Stimulated activated naive CD4-positive, alpha-beta T cell treated with Interleukin-2 at 50 U/mL for 16 hours (primary cell): ENCODE measurements around the gene EPRS1.
"Not testable (repeated sequence)": the region's sequence is repeated elsewhere in the genome, so short reads cannot be mapped to it uniquely, and the experiment has no call there.

ENCODE experiments used
- DNase-seq: peaks from one replicate; lab custom pipeline; 2025; lab: John Stamatoyannopoulos, UW

Gene EPRS1

GRCh38 chr1:220038640-220039039, 7.7 kb downstream of the EPRS1 start:
- no peak for DNase-seq

GRCh38 chr1:220037810-220038209, 8.5 kb downstream of the EPRS1 start:
- not testable (repeated sequence) for DNase-seq

- DNase-seq, result no peak
Measured at GRCh38 chr1:220032911-220033310, 13.4 kb downstream of the EPRS1 start.

GRCh38 chr1:220031287-220031686, 15.0 kb downstream of the EPRS1 start:
- no peak for DNase-seq

GRCh38 chr1:220028346-220028895, 17.9 kb downstream of the EPRS1 start:
- no peak for DNase-seq

GRCh38 chr1:220019071-220019470, 27.2 kb downstream of the EPRS1 start:
- DNase-seq, result no peak

- no peak for DNase-seq
Measured at GRCh38 chr1:220013497-220013896, 32.8 kb downstream of the EPRS1 start.

GRCh38 chr1:220012259-220012658, 34.0 kb downstream of the EPRS1 start:
- no peak for DNase-seq

- DNase-seq, result no peak
Measured at GRCh38 chr1:220011620-220012019, 34.7 kb downstream of the EPRS1 start.

GRCh38 chr1:220007438-220007837, 38.9 kb downstream of the EPRS1 start:
- no peak for DNase-seq

GRCh38 chr1:220005489-220005888, 40.8 kb downstream of the EPRS1 start:
- DNase-seq, result no peak

- DNase-seq, result no peak
Measured at GRCh38 chr1:220003610-220004299, 42.5 kb downstream of the EPRS1 start.

GRCh38 chr1:220003015-220003414, 43.3 kb downstream of the EPRS1 start:
- no peak for DNase-seq

GRCh38 chr1:220001095-220001501, 45.2 kb downstream of the EPRS1 start:
- DNase-seq, result no peak

- no peak for DNase-seq
Measured at GRCh38 chr1:219999821-220000220, 46.5 kb downstream of the EPRS1 start.
